PC-3 (cell line): ENCODE measurements around the gene PPP1R2C. TPM values are rescaled to one million over a fixed set of nuclear protein-coding genes. Genes with fewer than 3 reads are reported as not detected.

Experiments used
- ATAC-seq: fragments of 200-7000 bp; cut with Tn5 transposase; 2 replicates; pipeline ENCODE4 v1.9.1; 2020; ENCODE audit warnings: mild to moderate bottlenecking, moderate library complexity
- BruUV-seq: library from RNA; stranded (reverse); fragments of 400-500 nt; replicated peaks from 2 replicates; lab custom pipeline; 2021; lab: Mats Ljungman, UMichigan
- CTCF ChIA-PET: fragments of 300-600 bp; sonication (Branson Sonifier 250); formaldehyde crosslinking; loops from one replicate; lab custom pipeline; 2022; ENCODE audit warnings: antibody characterized with exemption; lab: Charles Lee
- POLR2A ChIA-PET: fragments of 300-600 bp; sonication (Branson Sonifier 250); formaldehyde crosslinking; loops from one replicate; lab custom pipeline; 2022; ENCODE audit warnings: antibody characterized with exemption; ENCODE audit not compliant: unreplicated experiment; lab: Charles Lee
- DNase-seq: peaks from one replicate; pipeline ENCODE4 v3.0.0-alpha.2; 2015
- H2AFZ ChIP-seq: fragments of 300-600 bp; sonication (generic); 2 replicates; pipeline ENCODE4 v1.6.0; 2016; ENCODE audit warnings: antibody characterized with exemption, low read length
- H3F3A ChIP-seq: fragments of 300-600 bp; sonication (generic); one replicate; pipeline ENCODE4 v1.6.0; 2017; ENCODE audit warnings: antibody characterized with exemption, low read length, control low read depth, mild to moderate bottlenecking; ENCODE audit not compliant: unreplicated experiment
- H3K27ac ChIP-seq: fragments of 300-600 bp; sonication (generic); 2 replicates; pipeline ENCODE4 v1.5.1; 2016; ENCODE audit warnings: mild to moderate bottlenecking, low read length
- H3K27me3 ChIP-seq: fragments of 300-600 bp; sonication (generic); 2 replicates; pipeline ENCODE4 v1.6.1; 2016; ENCODE audit warnings: low read length, mixed read lengths
- H3K36me3 ChIP-seq: fragments of 300-600 bp; sonication (generic); 2 replicates; pipeline ENCODE4 v1.6.1; 2016; ENCODE audit warnings: low read depth, mixed run types, low read length, mixed read lengths
- H3K4me1 ChIP-seq: fragments of 300-600 bp; sonication (generic); 2 replicates; pipeline ENCODE4 v1.5.1; 2016; ENCODE audit warnings: low read length; ENCODE audit not compliant: insufficient read depth
- H3K4me2 ChIP-seq: fragments of 300-600 bp; sonication (generic); 2 replicates; pipeline ENCODE4 v1.6.0; 2016; ENCODE audit warnings: low read length
- H3K4me3 ChIP-seq: fragments of 300-600 bp; sonication (generic); 2 replicates; pipeline ENCODE4 v1.5.1; 2016; ENCODE audit warnings: mild to moderate bottlenecking, low read length, mixed read lengths
- H3K79me2 ChIP-seq: fragments of 300-600 bp; sonication (generic); 2 replicates; pipeline ENCODE4 v1.6.1; 2017; ENCODE audit warnings: low read length, mixed read lengths
- H3K9ac ChIP-seq: fragments of 300-600 bp; sonication (generic); 2 replicates; pipeline ENCODE4 v1.6.0; 2016; ENCODE audit warnings: mild to moderate bottlenecking, low read length
- H3K9me2 ChIP-seq: fragments of 300-600 bp; sonication (generic); replicated peaks from 2 replicates; pipeline ENCODE4 v1.6.1; 2016; ENCODE audit warnings: mixed run types, low read length, mixed read lengths
- H3K9me3 ChIP-seq: fragments of 300-600 bp; sonication (generic); 2 replicates; pipeline ENCODE4 v1.6.1; 2016; ENCODE audit warnings: low read length, mixed read lengths
- H4K20me1 ChIP-seq: fragments of 300-600 bp; sonication (generic); 2 replicates; pipeline ENCODE4 v1.6.1; 2016; ENCODE audit warnings: low read length, mixed read lengths
- CTCF ChIP-seq: fragments of 300-600 bp; sonication (generic); conservative IDR thresholded peaks from 2 replicates; pipeline ENCODE4 v1.5.1; 2017; ENCODE audit warnings: antibody characterized with exemption, low read depth, mild to moderate bottlenecking, low read length
- EZH2 ChIP-seq: fragments of 300-600 bp; sonication (generic); IDR thresholded peaks from one replicate; pipeline ENCODE4 v1.6.1; 2017; ENCODE audit warnings: antibody characterized with exemption, mild to moderate bottlenecking, low read length; ENCODE audit not compliant: unreplicated experiment
- EZH2phosphoT487 ChIP-seq: fragments of 300-600 bp; sonication (generic); IDR thresholded peaks from 2 replicates; pipeline ENCODE4 v1.6.1; 2018; ENCODE audit warnings: mild to moderate bottlenecking, antibody characterized with exemption, low read length, borderline replicate concordance
- intact Hi-C: fragments of 100-400 bp; cut with micrococcal nuclease; formaldehyde crosslinking; loops from 2 replicates; pipeline ENCODE4 v1.9.0; 2023
- total RNA-seq: library from RNA; depleted of rRNA; stranded (reverse); fragments of >200 nt; gene quantifications from 2 replicates; pipeline ENCODE4 v1.2.3, GENCODE V29; 2014

The PPP1R2C gene
- total RNA-seq, 1 experiment from 2014 or later: not detected

GRCh38 chrX:42754603-42755002 lies 23.4 kb downstream of the PPP1R2C start:
- no TSS peak for BruUV-seq
- no peak for DNase-seq

DNA sequence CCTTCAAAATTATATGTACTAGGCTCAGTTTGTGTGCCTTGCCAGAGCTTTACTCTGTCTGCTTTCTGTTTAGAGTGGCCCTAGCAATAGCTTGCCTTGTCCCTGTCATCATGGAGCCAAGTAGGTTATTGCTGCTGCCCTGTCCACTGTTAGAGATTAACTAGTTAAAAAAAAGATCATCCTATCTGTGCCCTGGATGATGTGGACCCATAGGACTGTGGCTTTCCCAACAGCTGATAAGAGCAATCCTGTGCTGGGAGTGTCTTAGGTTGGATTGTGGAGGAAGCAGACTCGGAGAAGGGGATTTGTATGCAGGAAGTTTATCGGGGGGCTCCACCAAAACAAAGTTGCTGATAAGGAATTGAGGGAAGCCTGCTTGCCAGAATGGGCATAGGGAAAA lies 23.8 kb downstream of the PPP1R2C start:
- Histone ChIP-seq H3K4me2 (no peak overlapping the region), H3K4me1 (no peaks in the 10 kb centered on the region), H3K9ac (no peak overlapping the region), H3K27ac (no peak overlapping the region), H3K27me3 (no peaks in the 10 kb centered on the region), H3F3A (no peaks in the 10 kb centered on the region), H3K9me2 (no peaks in the 10 kb centered on the region), H4K20me1 (no peaks in the 10 kb centered on the region), H3K9me3 (no peaks in the 10 kb centered on the region), H3K4me3 (no peak overlapping the region), H3K79me2 (no peaks in the 10 kb centered on the region), H3K36me3 (no peaks in the 10 kb centered on the region), H2AFZ (no peak overlapping the region)
- POLR2A ChIA-PET: no interaction called here
- ATAC-seq (no peak), DNase-seq (no peak)
- intact Hi-C loops: no loop called here
- BruUV-seq: no TSS peak
- no peak for TF ChIP-seq EZH2phosphoT487
- TF ChIP-seq EZH2: no peak
- TF ChIP-seq CTCF: no peak
- CTCF ChIA-PET: no interaction called here

More at GRCh38 chrX:42754603-42755002, 23.4 kb downstream of the PPP1R2C start:
- H3K9me3 ChIP-seq: no peaks in the 10 kb centered on the region
- no peaks in the 10 kb centered on the region for H3K36me3 ChIP-seq
- no peak overlapping the region for H3K4me3 ChIP-seq
- H3F3A ChIP-seq: no peaks in the 10 kb centered on the region
- H3K4me2 ChIP-seq: no peak overlapping the region
- CTCF ChIA-PET: no interaction called here
- POLR2A ChIA-PET: no interaction called here
- H3K9me2 ChIP-seq: no peaks in the 10 kb centered on the region
- no peaks in the 10 kb centered on the region for H3K27me3 ChIP-seq
- H2AFZ ChIP-seq: no peak overlapping the region
- intact Hi-C loops: no loop called here
- no peak overlapping the region for H3K27ac ChIP-seq
- no peak for ATAC-seq
- H3K9ac ChIP-seq: no peak overlapping the region
- TF ChIP-seq EZH2phosphoT487: no peak
- no peak for TF ChIP-seq EZH2
- TF ChIP-seq CTCF: no peak
- H3K79me2 ChIP-seq: no peaks in the 10 kb centered on the region
- H3K4me1 ChIP-seq: no peaks in the 10 kb centered on the region
- H4K20me1 ChIP-seq: no peaks in the 10 kb centered on the region

DNA sequence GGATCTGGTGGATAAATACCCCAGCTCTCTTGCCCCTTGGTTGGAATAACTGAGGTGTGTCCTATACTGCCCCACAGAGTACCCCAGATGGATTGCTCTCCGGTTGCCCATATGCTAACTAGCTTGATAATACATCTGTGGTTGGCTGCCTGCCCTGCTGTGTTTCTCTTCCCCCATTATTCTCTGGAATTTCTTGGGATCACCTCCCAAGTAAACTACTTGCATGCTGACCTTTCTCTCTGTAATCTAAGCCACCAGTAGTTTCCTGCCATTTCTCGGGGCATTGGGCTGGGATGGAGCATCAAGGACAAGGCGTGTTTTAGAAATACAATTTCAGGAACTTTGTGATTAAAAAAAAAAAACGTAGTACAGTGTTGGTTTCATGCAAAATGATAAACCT lies 25.2 kb downstream of the PPP1R2C start:
- Histone ChIP-seq H3K27me3 (no peaks in the 10 kb centered on the region), H3K9me2 (no peaks in the 10 kb centered on the region), H3K9me3 (no peaks in the 10 kb centered on the region), H3K36me3 (no peaks in the 10 kb centered on the region), H3K9ac (no peak overlapping the region), H3F3A (no peaks in the 10 kb centered on the region), H3K4me3 (no peak overlapping the region), H3K4me1 (no peaks in the 10 kb centered on the region), H2AFZ (no peak overlapping the region), H3K27ac (no peak overlapping the region), H3K4me2 (no peak overlapping the region), H3K79me2 (no peaks in the 10 kb centered on the region), H4K20me1 (no peaks in the 10 kb centered on the region)
- POLR2A ChIA-PET: no interaction called here
- TF ChIP-seq CTCF: no peak
- TF ChIP-seq EZH2: no peak
- TF ChIP-seq EZH2phosphoT487: no peak
- DNase-seq (no peak), ATAC-seq (no peak)
- CTCF ChIA-PET: no interaction called here
- no TSS peak for BruUV-seq
- intact Hi-C loops: no loop called here
